ENCODE results near the gene AATK.

DNA sequence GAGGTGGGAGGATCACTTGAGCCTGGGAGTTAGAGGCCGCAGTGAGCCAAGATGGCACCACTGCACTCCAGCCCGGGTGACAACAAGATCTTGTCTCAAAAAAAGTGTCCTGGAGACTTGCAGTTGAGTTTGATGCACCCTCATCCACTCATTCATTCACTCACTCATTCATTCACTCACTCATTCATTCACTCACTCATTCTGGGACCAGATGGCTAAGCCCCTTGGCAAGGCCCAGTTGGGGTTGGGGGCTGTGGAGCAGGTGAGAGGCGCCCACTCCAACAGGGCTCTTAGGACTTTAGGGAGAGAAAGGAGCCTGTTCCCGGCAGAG is 1.1 kb upstream of the AATK start:
- no peak for TF ChIP-seq TCF4 (CRISPR knock-in tag; IDR thresholded peaks at IDR 0.05; ENCODE audit: borderline replicate concordance)
- no peak for TF ChIP-seq ESRRG (CRISPR knock-in tag; IDR thresholded peaks at IDR 0.05)
- TF ChIP-seq, protein P1, sequence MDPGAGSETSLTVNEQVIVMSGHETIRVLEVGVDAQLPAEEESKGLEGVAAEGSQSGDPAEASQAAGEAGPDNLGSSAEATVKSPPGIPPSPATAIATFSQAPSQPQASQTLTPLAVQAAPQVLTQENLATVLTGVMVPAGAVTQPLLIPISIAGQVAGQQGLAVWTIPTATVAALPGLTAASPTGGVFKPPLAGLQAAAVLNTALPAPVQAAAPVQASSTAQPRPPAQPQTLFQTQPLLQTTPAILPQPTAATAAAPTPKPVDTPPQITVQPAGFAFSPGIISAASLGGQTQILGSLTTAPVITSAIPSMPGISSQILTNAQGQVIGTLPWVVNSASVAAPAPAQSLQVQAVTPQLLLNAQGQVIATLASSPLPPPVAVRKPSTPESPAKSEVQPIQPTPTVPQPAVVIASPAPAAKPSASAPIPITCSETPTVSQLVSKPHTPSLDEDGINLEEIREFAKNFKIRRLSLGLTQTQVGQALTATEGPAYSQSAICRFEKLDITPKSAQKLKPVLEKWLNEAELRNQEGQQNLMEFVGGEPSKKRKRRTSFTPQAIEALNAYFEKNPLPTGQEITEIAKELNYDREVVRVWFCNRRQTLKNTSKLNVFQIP (CRISPR knock-in tag; IDR thresholded peaks at IDR 0.05; ENCODE audit: borderline replicate concordance, low read depth): no peak
- TF ChIP-seq PPARA (CRISPR knock-in tag; IDR thresholded peaks at IDR 0.05; ENCODE audit: borderline replicate concordance): no peak
- TF ChIP-seq, protein P2, sequence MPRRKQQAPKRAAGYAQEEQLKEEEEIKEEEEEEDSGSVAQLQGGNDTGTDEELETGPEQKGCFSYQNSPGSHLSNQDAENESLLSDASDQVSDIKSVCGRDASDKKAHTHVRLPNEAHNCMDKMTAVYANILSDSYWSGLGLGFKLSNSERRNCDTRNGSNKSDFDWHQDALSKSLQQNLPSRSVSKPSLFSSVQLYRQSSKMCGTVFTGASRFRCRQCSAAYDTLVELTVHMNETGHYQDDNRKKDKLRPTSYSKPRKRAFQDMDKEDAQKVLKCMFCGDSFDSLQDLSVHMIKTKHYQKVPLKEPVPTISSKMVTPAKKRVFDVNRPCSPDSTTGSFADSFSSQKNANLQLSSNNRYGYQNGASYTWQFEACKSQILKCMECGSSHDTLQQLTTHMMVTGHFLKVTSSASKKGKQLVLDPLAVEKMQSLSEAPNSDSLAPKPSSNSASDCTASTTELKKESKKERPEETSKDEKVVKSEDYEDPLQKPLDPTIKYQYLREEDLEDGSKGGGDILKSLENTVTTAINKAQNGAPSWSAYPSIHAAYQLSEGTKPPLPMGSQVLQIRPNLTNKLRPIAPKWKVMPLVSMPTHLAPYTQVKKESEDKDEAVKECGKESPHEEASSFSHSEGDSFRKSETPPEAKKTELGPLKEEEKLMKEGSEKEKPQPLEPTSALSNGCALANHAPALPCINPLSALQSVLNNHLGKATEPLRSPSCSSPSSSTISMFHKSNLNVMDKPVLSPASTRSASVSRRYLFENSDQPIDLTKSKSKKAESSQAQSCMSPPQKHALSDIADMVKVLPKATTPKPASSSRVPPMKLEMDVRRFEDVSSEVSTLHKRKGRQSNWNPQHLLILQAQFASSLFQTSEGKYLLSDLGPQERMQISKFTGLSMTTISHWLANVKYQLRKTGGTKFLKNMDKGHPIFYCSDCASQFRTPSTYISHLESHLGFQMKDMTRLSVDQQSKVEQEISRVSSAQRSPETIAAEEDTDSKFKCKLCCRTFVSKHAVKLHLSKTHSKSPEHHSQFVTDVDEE (CRISPR knock-in tag; IDR thresholded peaks at IDR 0.05): no peak
- no peak for TF ChIP-seq RARB (CRISPR knock-in tag; IDR thresholded peaks at IDR 0.05)
- TF ChIP-seq, protein P3, sequence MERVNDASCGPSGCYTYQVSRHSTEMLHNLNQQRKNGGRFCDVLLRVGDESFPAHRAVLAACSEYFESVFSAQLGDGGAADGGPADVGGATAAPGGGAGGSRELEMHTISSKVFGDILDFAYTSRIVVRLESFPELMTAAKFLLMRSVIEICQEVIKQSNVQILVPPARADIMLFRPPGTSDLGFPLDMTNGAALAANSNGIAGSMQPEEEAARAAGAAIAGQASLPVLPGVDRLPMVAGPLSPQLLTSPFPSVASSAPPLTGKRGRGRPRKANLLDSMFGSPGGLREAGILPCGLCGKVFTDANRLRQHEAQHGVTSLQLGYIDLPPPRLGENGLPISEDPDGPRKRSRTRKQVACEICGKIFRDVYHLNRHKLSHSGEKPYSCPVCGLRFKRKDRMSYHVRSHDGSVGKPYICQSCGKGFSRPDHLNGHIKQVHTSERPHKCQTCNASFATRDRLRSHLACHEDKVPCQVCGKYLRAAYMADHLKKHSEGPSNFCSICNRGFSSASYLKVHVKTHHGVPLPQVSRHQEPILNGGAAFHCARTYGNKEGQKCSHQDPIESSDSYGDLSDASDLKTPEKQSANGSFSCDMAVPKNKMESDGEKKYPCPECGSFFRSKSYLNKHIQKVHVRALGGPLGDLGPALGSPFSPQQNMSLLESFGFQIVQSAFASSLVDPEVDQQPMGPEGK (CRISPR knock-in tag; IDR thresholded peaks at IDR 0.05; ENCODE audit: borderline replicate concordance): no peak
- TF ChIP-seq TOX (CRISPR knock-in tag; IDR thresholded peaks at IDR 0.05; ENCODE audit: borderline replicate concordance): no peak
- TF ChIP-seq ZNF8 (CRISPR knock-in tag; IDR thresholded peaks at IDR 0.05): no peak
- TF ChIP-seq GLIS3 (CRISPR knock-in tag; IDR thresholded peaks at IDR 0.05): no peak
- no peak for TF ChIP-seq ZFP3 (CRISPR knock-in tag; IDR thresholded peaks at IDR 0.05)

Measured in SK-N-SH treated with all-trans-retinoic acid at 6 μM for 48 hours (cell line).